ENCODE measurements around the gene LONP2.

GRCh38 chr16:48204825-48205151 is 39.3 kb upstream of the LONP2 start:
- TF ChIP-seq CTCF (IDR thresholded peaks at IDR 0.05; ENCODE audit: low read length) (no peak), EZH2 (optimal IDR thresholded peaks at IDR 0.05; ENCODE audit: low read depth, low read length) (no peak), EZH2phosphoT487 (IDR thresholded peaks at IDR 0.05; ENCODE audit: low read length) (no peak)
